Activated B cell treated with CpG ODN at 0.5 μM for 24 hours (primary cell): ENCODE results near the gene TMEM63A. TPM values are rescaled to one million over a fixed set of nuclear protein-coding genes. Genes with fewer than 3 reads are reported as not detected.

Experiments used
- ATAC-seq: fragments of 200-7000 bp; cut with Tn5 transposase; one replicate; pipeline ENCODE4 v1.10.0; 2021; ENCODE audit warnings: low read depth, mild to moderate bottlenecking, moderate library complexity
- CTCF ChIA-PET: fragments of 350-600 bp; sonication (Branson Sonifier 250); formaldehyde crosslinking; loops from one replicate; lab custom pipeline; 2021; ENCODE audit warnings: antibody characterized with exemption; lab: Charles Lee
- POLR2A ChIA-PET: fragments of 350-600 bp; sonication (Branson Sonifier 250); formaldehyde crosslinking; loops from one replicate; lab custom pipeline; 2021; ENCODE audit warnings: antibody characterized with exemption; lab: Charles Lee
- DNase-seq: peaks from one replicate; pipeline ENCODE4 v3.0.0; 2022
- H3K27ac Mint-ChIP-seq: one replicate; pipeline ENCODE4 v1.8.0; 2020; ENCODE audit warnings: mixed read lengths
- H3K27me3 Mint-ChIP-seq: one replicate; pipeline ENCODE4 v1.8.0; 2021; ENCODE audit warnings: mixed read lengths
- H3K36me3 Mint-ChIP-seq: one replicate; pipeline ENCODE4 v1.8.0; 2021; ENCODE audit warnings: low read depth, mixed read lengths
- H3K4me1 Mint-ChIP-seq: one replicate; pipeline ENCODE4 v1.8.0; 2021; ENCODE audit warnings: mixed read lengths
- H3K4me3 Mint-ChIP-seq: one replicate; pipeline ENCODE4 v1.8.0; 2020; ENCODE audit warnings: mild to moderate bottlenecking, mixed read lengths
- H3K9me3 Mint-ChIP-seq: one replicate; pipeline ENCODE4 v1.8.0; 2020; ENCODE audit warnings: mixed read lengths
- intact Hi-C: fragments of 100-400 bp; cut with micrococcal nuclease; formaldehyde crosslinking; loops from one replicate; pipeline ENCODE4 v1.15.1; 2024
- total RNA-seq: library from RNA; stranded (reverse); gene quantifications from 2 replicates; pipeline ENCODE4 v1.2.3, GENCODE V29; 2022
- TF ChIP-seq, protein P1 (sequence below): fragments of 200-600 bp; IDR thresholded peaks from one replicate; pipeline ENCODE4 v1.8.0; 2022; ENCODE audit warnings: antibody characterized with exemption, mild to moderate bottlenecking

TMEM63A gene
- total RNA-seq, 1 donor from 2014 or later = 74.5 TPM

DNA sequence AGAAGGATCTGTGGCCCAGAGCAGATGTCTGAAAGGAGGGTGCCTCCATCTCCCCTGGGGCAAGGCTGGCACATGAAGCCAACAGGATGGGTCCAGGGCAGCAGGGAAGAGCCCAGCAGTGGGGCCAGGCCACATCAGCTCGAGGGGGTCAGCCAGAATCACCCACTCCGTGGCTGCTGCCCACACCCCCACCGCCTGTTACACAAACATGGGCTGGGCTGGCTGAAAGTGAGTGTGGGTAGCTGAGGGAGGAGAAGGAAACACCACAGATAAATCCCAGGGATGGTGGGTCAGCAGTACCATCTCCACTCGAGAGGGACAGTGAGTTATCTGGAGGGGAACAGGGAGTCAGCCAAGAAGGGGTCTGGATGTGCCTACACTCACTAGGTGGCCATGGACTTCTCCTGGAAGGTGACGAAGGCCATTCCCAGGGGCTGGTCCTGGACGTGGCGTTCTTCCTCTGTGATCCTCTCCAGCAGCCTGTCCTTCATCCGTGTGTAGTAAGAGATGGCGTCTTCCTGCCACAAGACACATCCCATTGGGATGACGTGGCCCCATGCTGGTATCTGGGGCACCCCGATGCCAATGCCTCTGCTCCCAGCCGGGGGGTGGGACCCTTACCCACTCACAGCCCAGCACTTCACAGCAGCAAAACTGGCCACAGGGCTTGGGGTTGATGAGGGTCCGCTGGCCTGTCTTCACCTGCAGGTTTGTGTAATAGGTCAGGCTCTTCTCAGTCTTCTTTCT is 20.2 kb downstream of the TMEM63A start:
- DNase-seq (no peak), ATAC-seq (no peak)
- POLR2A ChIA-PET = interaction anchor here (0.5 kb wide), 1 partner anchor 8 kb away, joined by 5 read pairs; no protein-coding TSS in a partner anchor
- Mint-ChIP-seq H3K4me1 (peaks cover 13% of the 10 kb centered on the region), H3K9me3 (no peaks in the 10 kb centered on the region), H3K4me3 (no peak overlapping the region), H3K27me3 (no peaks in the 10 kb centered on the region), H3K27ac (no peak overlapping the region), H3K36me3 (peaks cover 87% of the 10 kb centered on the region)
- CTCF ChIA-PET = interaction anchor here (0.6 to 1.1 kb wide), 2 partner anchors 19 to 70 kb away, joined by 3 read pairs; no protein-coding TSS in a partner anchor
- TF ChIP-seq, protein P1, sequence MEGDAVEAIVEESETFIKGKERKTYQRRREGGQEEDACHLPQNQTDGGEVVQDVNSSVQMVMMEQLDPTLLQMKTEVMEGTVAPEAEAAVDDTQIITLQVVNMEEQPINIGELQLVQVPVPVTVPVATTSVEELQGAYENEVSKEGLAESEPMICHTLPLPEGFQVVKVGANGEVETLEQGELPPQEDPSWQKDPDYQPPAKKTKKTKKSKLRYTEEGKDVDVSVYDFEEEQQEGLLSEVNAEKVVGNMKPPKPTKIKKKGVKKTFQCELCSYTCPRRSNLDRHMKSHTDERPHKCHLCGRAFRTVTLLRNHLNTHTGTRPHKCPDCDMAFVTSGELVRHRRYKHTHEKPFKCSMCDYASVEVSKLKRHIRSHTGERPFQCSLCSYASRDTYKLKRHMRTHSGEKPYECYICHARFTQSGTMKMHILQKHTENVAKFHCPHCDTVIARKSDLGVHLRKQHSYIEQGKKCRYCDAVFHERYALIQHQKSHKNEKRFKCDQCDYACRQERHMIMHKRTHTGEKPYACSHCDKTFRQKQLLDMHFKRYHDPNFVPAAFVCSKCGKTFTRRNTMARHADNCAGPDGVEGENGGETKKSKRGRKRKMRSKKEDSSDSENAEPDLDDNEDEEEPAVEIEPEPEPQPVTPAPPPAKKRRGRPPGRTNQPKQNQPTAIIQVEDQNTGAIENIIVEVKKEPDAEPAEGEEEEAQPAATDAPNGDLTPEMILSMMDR = no peak
- intact Hi-C loops = no loop called here

DNA sequence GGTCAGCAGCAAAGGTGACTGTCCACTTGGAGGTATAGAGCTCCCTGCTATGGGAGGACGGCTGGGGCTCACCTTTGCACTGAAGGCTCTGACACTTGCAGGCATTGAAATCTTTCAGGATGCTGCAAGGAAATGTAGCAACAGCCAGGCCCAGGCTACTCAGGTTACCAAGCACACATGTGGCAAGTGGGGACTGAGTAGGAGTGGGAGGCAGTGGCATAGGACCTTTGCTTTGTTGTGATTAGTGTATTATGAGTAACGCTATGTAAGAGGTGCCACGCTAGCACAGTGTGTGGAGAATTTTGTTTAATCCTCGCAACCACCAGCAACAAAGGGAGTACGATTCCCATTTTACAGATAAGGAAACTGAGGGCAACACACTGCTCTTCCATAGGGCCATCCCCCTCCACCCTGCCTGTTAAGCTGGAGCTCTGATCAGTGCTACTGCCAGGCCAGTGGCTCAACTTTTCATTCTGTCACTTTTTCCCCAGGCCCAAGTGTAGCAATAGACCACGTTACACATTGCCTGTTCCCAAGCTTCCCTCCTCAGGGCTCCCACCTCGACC is 21.2 kb downstream of the TMEM63A start:
- Mint-ChIP-seq H3K4me3 (no peak overlapping the region), H3K36me3 (peaks cover 87% of the 10 kb centered on the region), H3K27ac (no peak overlapping the region), H3K27me3 (no peaks in the 10 kb centered on the region), H3K4me1 (peaks cover 7% of the 10 kb centered on the region), H3K9me3 (no peaks in the 10 kb centered on the region)
- intact Hi-C loops = no loop called here
- DNase-seq = no peak
- POLR2A ChIA-PET = interaction anchor here (0.5 kb wide), 1 partner anchor 9 kb away, joined by 5 read pairs; no protein-coding TSS in a partner anchor
- TF ChIP-seq, protein P1 = no peak
- ATAC-seq = no peak
- CTCF ChIA-PET = interaction anchor here (1.1 kb wide), 1 partner anchor 21 kb away, joined by 3 read pairs; no protein-coding TSS in a partner anchor

DNA sequence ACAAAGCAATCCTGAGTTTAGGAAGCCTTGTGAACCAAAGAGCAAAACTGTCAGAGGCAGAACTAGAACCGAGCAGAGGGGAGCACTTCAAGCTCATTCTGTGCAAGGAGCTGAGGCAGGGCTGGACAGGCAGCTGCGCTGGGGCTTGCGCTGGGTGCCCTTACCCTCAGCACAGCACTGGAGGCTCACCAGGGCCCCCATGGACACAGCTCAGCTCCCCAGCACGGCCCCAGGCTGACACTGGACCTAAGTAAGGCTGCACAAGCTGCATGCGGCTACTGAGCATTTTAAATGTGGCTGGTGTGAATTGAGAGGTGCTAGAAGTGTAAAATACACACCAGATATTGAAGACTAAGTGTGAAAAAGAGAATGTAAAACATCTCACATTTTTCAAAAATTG is 22.1 kb downstream of the TMEM63A start:
- H3K27ac Mint-ChIP-seq = no peak overlapping the region
- ATAC-seq (no peak), DNase-seq (no peak)
- intact Hi-C loops = no loop called here
- peaks cover 11% of the 10 kb centered on the region for H3K4me1 Mint-ChIP-seq
- CTCF ChIA-PET = no interaction called here
- H3K9me3 Mint-ChIP-seq = no peaks in the 10 kb centered on the region
- peaks cover 87% of the 10 kb centered on the region for H3K36me3 Mint-ChIP-seq
- TF ChIP-seq, protein P1 = no peak
- POLR2A ChIA-PET = interaction anchor here (0.7 to 1.0 kb wide), 2 partner anchors 23 to 398 kb away, joined by 4 to 5 read pairs; no protein-coding TSS in a partner anchor
- H3K4me3 Mint-ChIP-seq = no peak overlapping the region
- no peaks in the 10 kb centered on the region for H3K27me3 Mint-ChIP-seq

DNA sequence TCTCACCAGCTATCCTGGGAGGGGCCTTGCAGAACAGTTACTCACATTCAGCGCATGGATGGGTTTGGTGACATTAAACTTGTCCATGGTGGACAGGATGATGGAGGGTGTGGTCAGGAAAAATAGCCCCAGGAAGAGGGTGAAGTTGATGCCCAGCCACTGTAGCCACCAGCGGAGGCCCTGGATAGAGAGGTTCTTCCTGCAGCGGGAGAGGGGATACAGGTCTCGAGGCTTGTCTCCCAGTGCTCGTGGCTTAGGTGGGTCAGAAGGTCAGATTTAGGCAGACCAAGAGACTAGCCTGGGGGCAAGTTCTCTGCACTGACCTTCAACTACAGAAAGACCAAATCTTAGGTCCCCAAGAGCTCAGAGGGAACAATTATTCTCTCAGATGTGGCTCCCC is 23.0 kb downstream of the TMEM63A start:
- CTCF ChIA-PET = no interaction called here
- Mint-ChIP-seq H3K4me3 (no peak overlapping the region), H3K9me3 (no peaks in the 10 kb centered on the region), H3K27me3 (no peaks in the 10 kb centered on the region), H3K27ac (no peak overlapping the region), H3K4me1 (peaks cover 11% of the 10 kb centered on the region), H3K36me3 (peaks cover 90% of the 10 kb centered on the region)
- TF ChIP-seq, protein P1 = no peak
- ATAC-seq = no peak
- intact Hi-C loops = no loop called here
- DNase-seq = no peak
- POLR2A ChIA-PET = interaction anchor here (0.6 to 0.7 kb wide), 2 partner anchors 10 to 1124 kb away, joined by 3 to 7 read pairs; no protein-coding TSS in a partner anchor

DNA sequence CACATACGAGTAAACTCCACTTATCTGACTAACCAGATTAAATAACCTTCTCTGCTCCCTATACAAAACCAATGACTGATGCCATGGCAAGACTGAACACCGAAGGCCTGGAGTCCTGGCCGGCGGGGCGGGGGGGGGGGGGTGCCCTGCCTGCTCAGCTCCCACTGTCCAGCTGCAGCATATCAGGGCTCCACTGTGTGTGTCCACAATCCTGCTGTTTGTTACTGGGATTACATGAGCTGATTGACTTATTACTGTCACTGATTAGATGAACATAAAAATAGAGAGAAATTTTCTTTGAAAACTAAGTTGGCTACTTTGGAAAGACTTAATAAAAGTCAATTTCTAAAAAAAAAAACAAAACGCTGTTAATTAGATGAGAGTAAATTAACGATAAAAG is 24.9 kb downstream of the TMEM63A start:
- CTCF ChIA-PET = interaction anchor here (0.5 kb wide), 1 partner anchor 27 kb away, joined by 3 read pairs; no protein-coding TSS in a partner anchor
- H3K27me3 Mint-ChIP-seq = no peaks in the 10 kb centered on the region
- TF ChIP-seq, protein P1 = no peak
- no peak for ATAC-seq
- no peak overlapping the region for H3K27ac Mint-ChIP-seq
- no peaks in the 10 kb centered on the region for H3K9me3 Mint-ChIP-seq
- H3K4me3 Mint-ChIP-seq = no peak overlapping the region
- POLR2A ChIA-PET = no interaction called here
- H3K36me3 Mint-ChIP-seq = peaks cover 94% of the 10 kb centered on the region
- no peak for DNase-seq
- H3K4me1 Mint-ChIP-seq = peaks cover 23% of the 10 kb centered on the region
- intact Hi-C loops = no loop called here
